Ishikawa (cell line): ENCODE results near the gene ACVR1.

ENCODE experiments used
- CEBPB ChIP-seq: IDR thresholded peaks from 2 replicates; pipeline ENCODE4 v1.6.1; 2012
- CREB1 ChIP-seq: IDR thresholded peaks from 2 replicates; pipeline ENCODE4 v1.6.1; 2012; ENCODE audit warnings: low read depth
- EGR1 ChIP-seq: IDR thresholded peaks from 2 replicates; pipeline ENCODE4 v1.6.1; 2012
- EP300 ChIP-seq: IDR thresholded peaks from 2 replicates; pipeline ENCODE4 v1.6.1; 2012; ENCODE audit warnings: borderline replicate concordance
- FOXM1 ChIP-seq: IDR thresholded peaks from 2 replicates; pipeline ENCODE4 v1.6.1; 2012; ENCODE audit warnings: low read depth, borderline replicate concordance
- NFIC ChIP-seq: IDR thresholded peaks from 2 replicates; pipeline ENCODE4 v1.6.1; 2012
- RAD21 ChIP-seq: IDR thresholded peaks from 2 replicates; pipeline ENCODE4 v1.6.1; 2012; ENCODE audit warnings: low read depth
- REST ChIP-seq: IDR thresholded peaks from 2 replicates; pipeline ENCODE4 v1.6.1; 2012; ENCODE audit warnings: low read depth, mild to moderate bottlenecking
- TAF1 ChIP-seq: IDR thresholded peaks from 2 replicates; pipeline ENCODE4 v1.6.1; 2012; ENCODE audit warnings: low read depth, mild to moderate bottlenecking
- TCF12 ChIP-seq: IDR thresholded peaks from 2 replicates; pipeline ENCODE4 v1.6.1; 2012; ENCODE audit warnings: low read depth
- TEAD4 ChIP-seq: IDR thresholded peaks from 2 replicates; pipeline ENCODE4 v1.6.1; 2012
- YY1 ChIP-seq: IDR thresholded peaks from 2 replicates; pipeline ENCODE4 v1.6.1; 2012; ENCODE audit warnings: low read depth
- ZBTB7A ChIP-seq: IDR thresholded peaks from 2 replicates; pipeline ENCODE4 v1.6.1; 2012; ENCODE audit warnings: low read depth
- TF ChIP-seq, protein P1 (sequence below): IDR thresholded peaks from 2 replicates; pipeline ENCODE4 v1.6.1; 2012
- TF ChIP-seq, protein P2 (sequence below): IDR thresholded peaks from 2 replicates; pipeline ENCODE4 v1.6.1; 2012

Gene ACVR1

DNA sequence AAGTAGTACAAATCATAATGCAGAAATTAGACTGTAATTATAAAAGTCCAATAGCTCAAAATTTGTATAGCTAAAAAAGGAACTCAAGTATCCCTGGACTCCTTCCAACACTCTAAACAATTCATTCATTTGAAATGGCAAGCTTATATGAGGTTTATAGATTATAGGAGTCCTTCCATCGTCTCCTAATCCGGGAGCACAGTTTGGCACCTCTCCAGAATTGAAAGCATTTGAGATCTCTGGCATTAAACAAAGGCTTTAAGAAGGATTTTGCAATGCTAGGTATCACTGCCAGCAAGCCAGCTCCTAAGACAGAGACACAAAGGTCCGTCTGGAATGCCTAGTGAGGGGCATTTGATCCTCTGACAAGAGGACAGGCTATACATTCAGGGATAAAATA lies 90.9 kb downstream of the ACVR1 start:
- peak; percentile 77 for TF ChIP-seq CEBPB
- TF ChIP-seq TAF1 = no peak
- peak; percentile 57; the same call in 1 of the 2 replicates for TF ChIP-seq NFIC

GRCh38 chr2:157784823-157785175 lies 91.3 kb downstream of the ACVR1 start:
- TF ChIP-seq, protein P1, sequence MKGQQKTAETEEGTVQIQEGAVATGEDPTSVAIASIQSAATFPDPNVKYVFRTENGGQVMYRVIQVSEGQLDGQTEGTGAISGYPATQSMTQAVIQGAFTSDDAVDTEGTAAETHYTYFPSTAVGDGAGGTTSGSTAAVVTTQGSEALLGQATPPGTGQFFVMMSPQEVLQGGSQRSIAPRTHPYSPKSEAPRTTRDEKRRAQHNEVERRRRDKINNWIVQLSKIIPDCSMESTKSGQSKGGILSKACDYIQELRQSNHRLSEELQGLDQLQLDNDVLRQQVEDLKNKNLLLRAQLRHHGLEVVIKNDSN = no peak
- TF ChIP-seq EGR1 (no peak), TCF12 (no peak), ZBTB7A (no peak), NFIC (no peak), REST (no peak), RAD21 (no peak)
- TF ChIP-seq, protein P2, sequence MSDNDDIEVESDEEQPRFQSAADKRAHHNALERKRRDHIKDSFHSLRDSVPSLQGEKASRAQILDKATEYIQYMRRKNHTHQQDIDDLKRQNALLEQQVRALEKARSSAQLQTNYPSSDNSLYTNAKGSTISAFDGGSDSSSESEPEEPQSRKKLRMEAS = no peak

DNA sequence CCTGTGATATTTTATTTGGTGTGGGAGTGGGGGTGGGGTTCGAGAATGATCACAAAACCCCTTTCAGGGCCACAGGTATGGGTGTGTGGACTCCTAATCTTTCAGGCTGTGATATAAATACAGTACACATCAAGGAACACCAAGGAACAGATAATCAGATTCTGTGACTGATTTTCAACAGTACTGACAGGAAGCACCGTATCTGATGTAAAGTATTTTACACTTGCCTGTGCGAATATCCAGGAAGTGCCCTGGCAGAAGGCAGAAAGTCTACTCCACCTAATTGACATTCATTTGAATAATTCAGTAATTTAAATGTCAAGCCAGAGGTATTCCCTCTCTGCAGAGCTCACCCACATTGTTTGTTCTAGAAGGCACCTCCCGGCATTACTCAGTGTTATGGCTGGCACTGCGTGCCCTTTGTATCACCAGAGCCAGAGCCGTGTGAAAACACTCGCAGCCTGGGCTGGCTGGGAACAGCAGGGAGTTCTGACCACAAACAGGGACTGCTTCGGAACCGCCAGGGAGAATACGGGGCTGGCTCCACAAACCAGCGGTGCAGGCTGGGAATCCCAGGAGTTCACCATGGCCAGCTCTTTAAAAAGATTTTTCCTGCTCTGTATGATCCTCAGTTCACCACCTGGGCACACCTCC lies 91.8 kb downstream of the ACVR1 start:
- TF ChIP-seq, protein P1 = no peak
- TF ChIP-seq YY1 = no peak
- no peak for TF ChIP-seq CREB1
- TF ChIP-seq EGR1 = no peak
- TF ChIP-seq FOXM1 = no peak
- TF ChIP-seq REST = no peak
- TF ChIP-seq RAD21 = no peak
- no peak for TF ChIP-seq CEBPB

GRCh38 chr2:157783245-157783644 lies 92.9 kb downstream of the ACVR1 start:
- TF ChIP-seq NFIC (no peak), EGR1 (no peak), REST (no peak), TEAD4 (no peak), CREB1 (no peak), FOXM1 (no peak), RAD21 (no peak), YY1 (no peak), TAF1 (no peak), ZBTB7A (no peak), CEBPB (no peak), TCF12 (no peak), EP300 (no peak)
- TF ChIP-seq, protein P1 = no peak
- TF ChIP-seq, protein P2 = no peak
